ENCODE data around the gene SYTL5. TPM values are rescaled to one million over a fixed set of nuclear protein-coding genes. Genes with fewer than 3 reads are reported as not detected.
A peak's percentile ranks its signal among the peaks of the same experiment; 100 is the strongest.

SYTL5 gene
- total RNA-seq, 6 experiments from 2014 or later, result 1.1 to 2.9 (median 2.4) TPM

GRCh38 chrX:38105216-38105725, 98.9 kb downstream of the SYTL5 start:
- 77% methylated on average over 6 of the region's 6 CpGs for WGBS (ENCODE audit: insufficient coverage, low coverage, low lambda C conversion rate, missing lambda C conversion rate)
- Histone ChIP-seq H3K36me3 (no peaks in the 10 kb centered on the region), H3K4me1 (peaks cover 0 to 23% (median 5%) of the 10 kb centered on the region in 4 donors), H3K27me3 (no peaks in the 10 kb centered on the region), H3K27ac (no peak overlapping the region), H3K4me3 (no peak overlapping the region), H3K9me3 (no peaks in the 10 kb centered on the region)
- no peak for TF ChIP-seq POLR2A (IDR thresholded peaks at IDR 0.05)
- no peak for TF ChIP-seq CTCF (IDR thresholded peaks at IDR 0.05)
- ATAC-seq (no peak), DNase-seq (no peak)
- intact Hi-C loops (cut with DNase I), result no loop called here

GRCh38 chrX:38106991-38107655, 100.8 kb downstream of the SYTL5 start:
- DNase-seq, result no peak
- WGBS (ENCODE audit: insufficient coverage, low coverage, low lambda C conversion rate, missing lambda C conversion rate), result 29% methylated on average over 4 of the region's 6 CpGs

GRCh38 chrX:38108364-38108763, 102.0 kb downstream of the SYTL5 start:
- DNase-seq (no peak), ATAC-seq (peak; percentile 16 to 55 (median 46))
- no peaks in the 10 kb centered on the region for H3K9me3 ChIP-seq
- intact Hi-C loops (cut with DNase I), result no loop called here
- 34% methylated on average over 6 of the region's 6 CpGs for WGBS (ENCODE audit: insufficient coverage, low coverage, low lambda C conversion rate, missing lambda C conversion rate)
- peak overlapping the region in 1 of 3 donors; percentile 4 for H3K27ac ChIP-seq
- no peak for TF ChIP-seq CTCF (IDR thresholded peaks at IDR 0.05)
- TF ChIP-seq POLR2A (IDR thresholded peaks at IDR 0.05), result no peak
- H3K36me3 ChIP-seq, result no peaks in the 10 kb centered on the region
- H3K27me3 ChIP-seq, result peaks cover 0 to 3% of the 10 kb centered on the region in 2 donors
- H3K4me3 ChIP-seq, result no peak overlapping the region
- H3K4me1 ChIP-seq, result peaks cover 0 to 23% (median 5%) of the 10 kb centered on the region in 4 donors

More at GRCh38 chrX:38106991-38107655, 100.8 kb downstream of the SYTL5 start:
- Histone ChIP-seq H3K4me1 (peaks cover 0 to 23% (median 5%) of the 10 kb centered on the region in 4 donors), H3K4me3 (no peak overlapping the region), H3K27me3 (no peaks in the 10 kb centered on the region), H3K9me3 (no peaks in the 10 kb centered on the region), H3K36me3 (no peaks in the 10 kb centered on the region), H3K27ac (peak overlapping the region in 1 of 3 donors; percentile 20)
- intact Hi-C loops (cut with DNase I), result no loop called here
- peak; percentile 57 to 72 (median 62) for ATAC-seq
- no peak for TF ChIP-seq CTCF (IDR thresholded peaks at IDR 0.05)
- no peak for TF ChIP-seq POLR2A (IDR thresholded peaks at IDR 0.05)

- WGBS (ENCODE audit: insufficient coverage, low coverage, low lambda C conversion rate, missing lambda C conversion rate), result 48% methylated on average over 4 of the region's 4 CpGs
- TF ChIP-seq CTCF (IDR thresholded peaks at IDR 0.05), result no peak
- H3K36me3 ChIP-seq, result no peaks in the 10 kb centered on the region
- DNase-seq, result no peak
- ATAC-seq, result peak in 3 of 4 donors; percentile 35 to 54 (median 48)
- H3K27ac ChIP-seq, result peak overlapping the region in 1 of 3 donors; percentile 10
- H3K9me3 ChIP-seq, result no peaks in the 10 kb centered on the region
- peaks cover 0 to 3% of the 10 kb centered on the region in 2 donors for H3K27me3 ChIP-seq
- H3K4me1 ChIP-seq, result peaks cover 0 to 23% (median 4%) of the 10 kb centered on the region in 4 donors
- intact Hi-C loops (cut with DNase I), result no loop called here
- no peak overlapping the region for H3K4me3 ChIP-seq
Measured at GRCh38 chrX:38109042-38109898, 102.9 kb downstream of the SYTL5 start.
